HG03378 (cell line): ENCODE data around the gene GPC1.

Experiments used
- ATAC-seq: cut with Tn5 transposase; IDR thresholded peaks from one replicate; pipeline ENCODE4 v1.9.1; 2021; ENCODE audit warnings: mild to moderate bottlenecking, moderate library complexity; ENCODE audit not compliant: unreplicated experiment

Gene GPC1

GRCh38 chr2:240429341-240429871 lies 6.1 kb upstream of the GPC1 start:
- no peak for ATAC-seq

GRCh38 chr2:240429872-240430491 lies 5.5 kb upstream of the GPC1 start:
- ATAC-seq: no peak

GRCh38 chr2:240430595-240430994 lies 4.9 kb upstream of the GPC1 start:
- ATAC-seq: no peak

GRCh38 chr2:240431271-240431660 lies 4.2 kb upstream of the GPC1 start:
- ATAC-seq: no peak

- no peak for ATAC-seq
Measured at GRCh38 chr2:240431661-240432424, 3.6 kb upstream of the GPC1 start.

GRCh38 chr2:240432430-240432819 lies 3.0 kb upstream of the GPC1 start:
- no peak for ATAC-seq

GRCh38 chr2:240432820-240433801 lies 2.4 kb upstream of the GPC1 start:
- ATAC-seq: no peak

- ATAC-seq: no peak
Measured at GRCh38 chr2:240433973-240434727, 1.3 kb upstream of the GPC1 start.

GRCh38 chr2:240434728-240435456 lies 571 bp upstream of the GPC1 start:
- ATAC-seq: no peak

- no peak for ATAC-seq
Measured at GRCh38 chr2:240435948-240436682, 652 bp downstream of the GPC1 start.

- ATAC-seq: no peak
Measured at GRCh38 chr2:240436683-240437550, 1.5 kb downstream of the GPC1 start.

GRCh38 chr2:240437551-240437860 lies 2.0 kb downstream of the GPC1 start:
- ATAC-seq: no peak

GRCh38 chr2:240437861-240438809 lies 2.7 kb downstream of the GPC1 start:
- ATAC-seq: no peak

GRCh38 chr2:240438810-240439697 lies 3.6 kb downstream of the GPC1 start:
- no peak for ATAC-seq

GRCh38 chr2:240439698-240440151 lies 4.3 kb downstream of the GPC1 start:
- ATAC-seq: no peak

- ATAC-seq: no peak
Measured at GRCh38 chr2:240440251-240440650, 4.8 kb downstream of the GPC1 start.
